ENCODE data around the gene MAD2L1BP. TPM values are rescaled to one million over a fixed set of nuclear protein-coding genes. Genes with fewer than 3 reads are reported as not detected.

The MAD2L1BP gene
- total and polyA plus RNA-seq, 2 of the 13 experiments (the other 11 are each of a cell fraction or from before 2014, with no cell fraction given) = 54.2 to 55.5 TPM

DNA sequence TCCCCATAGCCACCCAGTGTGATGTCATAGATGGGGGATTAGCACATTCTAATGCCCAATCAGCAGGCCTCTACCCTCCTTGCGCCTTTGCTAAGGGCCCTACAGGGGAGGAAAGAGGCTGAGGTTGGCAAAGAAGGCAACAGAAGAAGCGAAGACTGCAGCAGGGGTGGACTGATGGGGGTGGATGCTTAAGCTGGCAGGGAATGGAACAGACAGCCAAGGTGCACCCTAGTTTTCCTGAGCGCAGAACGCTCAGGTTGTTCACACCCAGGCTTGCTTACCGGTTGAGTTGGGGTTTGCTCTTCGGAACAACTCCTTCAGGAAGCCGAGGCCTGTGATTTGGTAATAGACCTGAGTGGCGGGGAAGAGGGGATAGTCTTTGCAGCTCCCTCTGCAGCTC, 39.3 kb downstream of the MAD2L1BP start:
- peaks cover 55 to 79% of the 10 kb centered on the region in 2 experiments for H3K36me3 ChIP-seq (replicated peaks in 1 of 2; ENCODE audit: control insufficient read depth in 1 of 2, insufficient read depth in 2 of 2, low read length in 2 of 2)
- intact Hi-C loops (cut with micrococcal nuclease; ENCODE audit: unreplicated experiment) = no loop called here
- no peaks in the 10 kb centered on the region for H3K79me2 ChIP-seq (ENCODE audit: insufficient read depth, low read length)
- no peak overlapping the region for H3K9ac ChIP-seq (ENCODE audit: insufficient read depth, low read depth, low read length)
- peaks cover 41% of the 10 kb centered on the region for H3K4me1 ChIP-seq (ENCODE audit: insufficient read depth, low read length)
- no peak overlapping the region for H3K27ac ChIP-seq (ENCODE audit: extremely low read length, insufficient read depth, low read length)
- CTCF ChIA-PET (ENCODE audit: low intra/inter-chr PET ratio, low total read pairs) = no interaction called here
- WGBS (ENCODE audit: low lambda C conversion rate) = 97% methylated on average over 8 of the region's 8 CpGs
- in situ Hi-C loops (cut with HindIII; ENCODE audit: extremely low pct_ligation_motif_present, low pct_unique_long_range_greater_than_20kb) = no loop called here
- no peak overlapping the region for H3K4me3 ChIP-seq (replicated peaks in 1 of 3; ENCODE audit: insufficient read depth in 1 of 3, low read depth in 2 of 3, low read length in 3 of 3)
- no peak overlapping the region for H2AFZ ChIP-seq (ENCODE audit: low read length)
- DNase-seq (ENCODE audit: low spot score) (no peak), ATAC-seq (no peak), FAIRE-seq (no peak)
- no TSS peak for BruUV-seq (replicated peaks)
- H4K20me1 ChIP-seq (ENCODE audit: insufficient read depth, low read length) = no peaks in the 10 kb centered on the region
- TF ChIP-seq ZNF569 (CRISPR knock-in tag; IDR thresholded peaks at IDR 0.05; ENCODE audit: borderline replicate concordance) (no peak), ZNF468 (CRISPR knock-in tag; IDR thresholded peaks at IDR 0.05) (no peak), KAT7 (CRISPR knock-in tag; IDR thresholded peaks at IDR 0.05; ENCODE audit: borderline replicate concordance) (no peak), ZSCAN9 (CRISPR knock-in tag; IDR thresholded peaks at IDR 0.05; ENCODE audit: borderline replicate concordance) (no peak)
- no peak overlapping the region for H3K4me2 ChIP-seq (ENCODE audit: low read depth, low read length)
- H3K9me3 ChIP-seq (ENCODE audit: low read length) = no peaks in the 10 kb centered on the region
- no peaks in the 10 kb centered on the region for H3K27me3 ChIP-seq (ENCODE audit: control insufficient read depth in 1 of 2, insufficient read depth in 2 of 2, low read length in 2 of 2)
- POLR2A ChIA-PET = interaction anchor here (7.5 kb wide), 1 partner anchor 45 kb away, joined by 55 read pairs; the partner anchor contains the start of gene GTPBP2

DNA sequence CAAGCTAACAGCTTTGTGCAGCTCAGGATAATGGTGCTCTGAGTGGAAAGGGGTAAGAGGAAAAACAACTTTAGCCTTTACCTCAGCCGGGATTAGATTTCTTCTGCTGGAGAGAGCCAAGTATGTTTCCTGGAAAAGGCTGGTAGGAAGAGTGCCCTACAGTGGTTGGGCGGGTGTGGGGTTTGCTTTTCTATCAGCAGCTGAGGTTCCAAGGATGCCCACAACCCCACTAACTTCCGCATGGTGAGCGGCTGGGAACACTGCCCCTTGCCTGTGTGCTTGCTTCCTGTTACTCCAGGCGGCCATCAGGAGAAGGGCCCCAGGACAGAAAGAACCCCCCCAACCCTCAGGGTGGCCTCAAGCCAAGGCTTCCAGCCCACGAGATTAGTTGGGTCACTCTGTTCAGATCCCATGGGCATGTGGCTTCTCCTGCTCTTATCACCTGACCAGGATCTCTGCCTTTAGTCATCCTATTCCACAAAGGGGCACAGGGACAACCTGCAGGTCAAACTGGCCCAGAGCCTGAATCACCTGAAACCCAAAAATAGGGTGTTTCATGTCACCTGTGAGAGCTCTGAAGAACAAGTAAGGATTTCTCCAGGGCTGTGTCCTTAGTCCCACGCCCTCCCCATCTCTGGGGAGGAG, 41.4 kb downstream of the MAD2L1BP start:
- no peak for ATAC-seq
- Histone ChIP-seq H3K4me3 (replicated peaks in 1 of 3; ENCODE audit: insufficient read depth in 1 of 3, low read depth in 2 of 3, low read length in 3 of 3) (no peak overlapping the region), H4K20me1 (ENCODE audit: insufficient read depth, low read length) (no peaks in the 10 kb centered on the region), H3K4me2 (ENCODE audit: low read depth, low read length) (no peak overlapping the region), H3K9me3 (ENCODE audit: low read length) (no peaks in the 10 kb centered on the region), H2AFZ (ENCODE audit: low read length) (no peak overlapping the region), H3K9ac (ENCODE audit: insufficient read depth, low read depth, low read length) (no peak overlapping the region), H3K36me3 (replicated peaks in 1 of 2; ENCODE audit: control insufficient read depth in 1 of 2, insufficient read depth in 2 of 2, low read length in 2 of 2) (peaks cover 62 to 90% of the 10 kb centered on the region in 2 experiments), H3K27ac (ENCODE audit: extremely low read length, insufficient read depth, low read length) (no peak overlapping the region), H3K27me3 (ENCODE audit: control insufficient read depth in 1 of 2, insufficient read depth in 2 of 2, low read length in 2 of 2) (no peaks in the 10 kb centered on the region), H3K4me1 (ENCODE audit: insufficient read depth, low read length) (peaks cover 19% of the 10 kb centered on the region), H3K79me2 (ENCODE audit: insufficient read depth, low read length) (peaks cover 14% of the 10 kb centered on the region)
- CTCF ChIA-PET (ENCODE audit: low intra/inter-chr PET ratio, low total read pairs) = no interaction called here
- intact Hi-C loops (cut with micrococcal nuclease; ENCODE audit: unreplicated experiment) = no loop called here
- in situ Hi-C loops (cut with HindIII; ENCODE audit: extremely low pct_ligation_motif_present, low pct_unique_long_range_greater_than_20kb) = no loop called here
- no peak for DNase-seq (ENCODE audit: low spot score)
- no TSS peak for BruUV-seq (replicated peaks)
- no peak for FAIRE-seq
- 92% methylated on average over 7 of the region's 7 CpGs for WGBS (ENCODE audit: low lambda C conversion rate)
- POLR2A ChIA-PET = no interaction called here
- no peak for TF ChIP-seq RAD21 (CRISPR knock-in tag; IDR thresholded peaks at IDR 0.05)
- TF ChIP-seq, protein P1, sequence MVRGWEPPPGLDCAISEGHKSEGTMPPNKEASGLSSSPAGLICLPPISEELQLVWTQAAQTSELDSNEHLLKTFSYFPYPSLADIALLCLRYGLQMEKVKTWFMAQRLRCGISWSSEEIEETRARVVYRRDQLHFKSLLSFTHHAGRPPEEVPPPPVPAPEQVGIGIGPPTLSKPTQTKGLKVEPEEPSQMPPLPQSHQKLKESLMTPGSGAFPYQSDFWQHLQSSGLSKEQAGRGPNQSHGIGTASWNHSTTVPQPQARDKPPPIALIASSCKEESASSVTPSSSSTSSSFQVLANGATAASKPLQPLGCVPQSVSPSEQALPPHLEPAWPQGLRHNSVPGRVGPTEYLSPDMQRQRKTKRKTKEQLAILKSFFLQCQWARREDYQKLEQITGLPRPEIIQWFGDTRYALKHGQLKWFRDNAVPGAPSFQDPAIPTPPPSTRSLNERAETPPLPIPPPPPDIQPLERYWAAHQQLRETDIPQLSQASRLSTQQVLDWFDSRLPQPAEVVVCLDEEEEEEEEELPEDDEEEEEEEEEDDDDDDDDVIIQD (CRISPR knock-in tag; IDR thresholded peaks at IDR 0.05; ENCODE audit: low read depth) = no peak
- TF ChIP-seq ZNF780A (CRISPR knock-in tag; IDR thresholded peaks at IDR 0.05) = no peak
- no peak for TF ChIP-seq SIN3B (IDR thresholded peaks at IDR 0.05; ENCODE audit: low read length)
- TF ChIP-seq, protein P2, sequence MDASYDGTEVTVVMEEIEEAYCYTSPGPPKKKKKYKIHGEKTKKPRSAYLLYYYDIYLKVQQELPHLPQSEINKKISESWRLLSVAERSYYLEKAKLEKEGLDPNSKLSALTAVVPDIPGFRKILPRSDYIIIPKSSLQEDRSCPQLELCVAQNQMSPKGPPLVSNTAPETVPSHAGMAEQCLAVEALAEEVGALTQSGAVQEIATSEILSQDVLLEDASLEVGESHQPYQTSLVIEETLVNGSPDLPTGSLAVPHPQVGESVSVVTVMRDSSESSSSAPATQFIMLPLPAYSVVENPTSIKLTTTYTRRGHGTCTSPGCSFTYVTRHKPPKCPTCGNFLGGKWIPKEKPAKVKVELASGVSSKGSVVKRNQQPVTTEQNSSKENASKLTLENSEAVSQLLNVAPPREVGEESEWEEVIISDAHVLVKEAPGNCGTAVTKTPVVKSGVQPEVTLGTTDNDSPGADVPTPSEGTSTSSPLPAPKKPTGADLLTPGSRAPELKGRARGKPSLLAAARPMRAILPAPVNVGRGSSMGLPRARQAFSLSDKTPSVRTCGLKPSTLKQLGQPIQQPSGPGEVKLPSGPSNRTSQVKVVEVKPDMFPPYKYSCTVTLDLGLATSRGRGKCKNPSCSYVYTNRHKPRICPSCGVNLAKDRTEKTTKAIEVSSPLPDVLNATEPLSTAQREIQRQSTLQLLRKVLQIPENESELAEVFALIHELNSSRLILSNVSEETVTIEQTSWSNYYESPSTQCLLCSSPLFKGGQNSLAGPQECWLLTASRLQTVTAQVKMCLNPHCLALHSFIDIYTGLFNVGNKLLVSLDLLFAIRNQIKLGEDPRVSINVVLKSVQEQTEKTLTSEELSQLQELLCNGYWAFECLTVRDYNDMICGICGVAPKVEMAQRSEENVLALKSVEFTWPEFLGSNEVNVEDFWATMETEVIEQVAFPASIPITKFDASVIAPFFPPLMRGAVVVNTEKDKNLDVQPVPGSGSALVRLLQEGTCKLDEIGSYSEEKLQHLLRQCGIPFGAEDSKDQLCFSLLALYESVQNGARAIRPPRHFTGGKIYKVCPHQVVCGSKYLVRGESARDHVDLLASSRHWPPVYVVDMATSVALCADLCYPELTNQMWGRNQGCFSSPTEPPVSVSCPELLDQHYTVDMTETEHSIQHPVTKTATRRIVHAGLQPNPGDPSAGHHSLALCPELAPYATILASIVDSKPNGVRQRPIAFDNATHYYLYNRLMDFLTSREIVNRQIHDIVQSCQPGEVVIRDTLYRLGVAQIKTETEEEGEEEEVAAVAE (CRISPR knock-in tag; IDR thresholded peaks at IDR 0.05; ENCODE audit: borderline replicate concordance) = no peak
- no peak for TF ChIP-seq ZNF563 (CRISPR knock-in tag; IDR thresholded peaks at IDR 0.05)
- TF ChIP-seq, protein P3, sequence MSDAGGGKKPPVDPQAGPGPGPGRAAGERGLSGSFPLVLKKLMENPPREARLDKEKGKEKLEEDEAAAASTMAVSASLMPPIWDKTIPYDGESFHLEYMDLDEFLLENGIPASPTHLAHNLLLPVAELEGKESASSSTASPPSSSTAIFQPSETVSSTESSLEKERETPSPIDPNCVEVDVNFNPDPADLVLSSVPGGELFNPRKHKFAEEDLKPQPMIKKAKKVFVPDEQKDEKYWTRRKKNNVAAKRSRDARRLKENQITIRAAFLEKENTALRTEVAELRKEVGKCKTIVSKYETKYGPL (CRISPR knock-in tag; IDR thresholded peaks at IDR 0.05) = no peak
- TF ChIP-seq RFXANK (CRISPR knock-in tag; IDR thresholded peaks at IDR 0.05) = no peak
- TF ChIP-seq KDM5B (CRISPR knock-in tag; IDR thresholded peaks at IDR 0.05; ENCODE audit: borderline replicate concordance) = no peak
